ENCODE results near the gene RBFOX1.

RBFOX1 gene

DNA sequence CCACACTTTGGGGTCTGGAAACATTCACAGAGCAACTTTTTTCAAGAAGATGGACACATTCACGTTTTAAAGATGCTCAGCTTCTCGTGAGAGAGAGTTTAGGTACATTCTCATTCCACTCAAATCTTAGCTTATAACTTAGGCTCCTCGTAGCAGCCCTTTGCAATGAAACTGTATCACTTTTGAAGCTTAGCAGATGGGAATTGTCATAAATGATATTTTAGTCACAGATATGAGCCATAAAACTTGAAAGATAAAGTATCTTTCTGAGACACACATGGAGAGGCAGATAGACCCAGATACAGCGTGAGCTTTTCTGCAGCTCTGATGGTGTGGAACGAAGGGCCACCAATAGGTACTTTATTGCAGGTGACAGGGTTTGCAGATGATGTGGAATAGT is 41.1 kb downstream of the RBFOX1 start:
- DNase-seq (ENCODE audit: low spot score) = no peak

DNA sequence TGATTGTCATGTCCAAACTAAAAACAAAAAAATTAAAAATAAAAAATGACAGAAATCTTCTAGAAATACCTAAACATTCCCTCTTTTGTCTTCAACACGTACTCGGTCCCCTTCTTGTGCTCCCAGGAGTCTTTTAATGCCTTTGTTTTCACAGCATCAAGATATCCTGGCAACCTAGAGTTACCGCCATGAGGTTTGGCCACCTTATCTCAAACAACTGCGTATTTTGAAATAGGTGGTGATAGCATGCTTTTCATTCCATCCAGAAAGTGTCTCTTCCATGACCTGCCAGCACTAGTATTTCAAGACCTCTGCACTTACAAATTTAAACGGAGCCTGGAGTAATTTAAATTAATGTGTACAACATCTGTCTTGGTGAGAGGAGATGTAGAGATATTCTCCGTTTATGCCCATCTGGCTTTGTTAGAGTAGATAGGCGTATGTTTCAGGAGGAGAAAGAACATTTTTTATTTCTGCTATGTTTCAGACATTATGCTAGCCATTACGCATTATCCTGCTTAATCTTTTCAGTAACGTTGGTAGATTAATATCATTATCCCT is 42.0 kb downstream of the RBFOX1 start:
- DNase-seq (ENCODE audit: low spot score) = no peak

DNA sequence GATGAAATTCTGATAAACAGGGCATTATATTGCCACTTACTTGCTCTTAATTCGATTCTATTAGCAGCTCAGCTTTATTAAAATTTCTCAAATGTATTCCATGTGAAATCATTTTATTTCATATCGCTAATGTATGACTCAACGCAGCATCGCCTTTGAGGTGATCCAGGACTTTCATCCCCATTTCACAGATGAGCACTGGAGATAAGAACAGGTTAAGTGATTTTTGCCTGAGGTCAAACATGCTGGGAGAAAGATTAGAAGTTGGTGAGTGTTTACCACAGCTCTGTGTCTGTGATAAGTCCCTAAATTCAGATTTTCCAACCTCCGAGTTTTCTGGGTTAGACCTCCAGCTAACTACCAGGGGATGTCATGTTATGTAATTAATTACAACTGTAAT is 43.6 kb downstream of the RBFOX1 start:
- no peak for DNase-seq (ENCODE audit: low spot score)

DNA sequence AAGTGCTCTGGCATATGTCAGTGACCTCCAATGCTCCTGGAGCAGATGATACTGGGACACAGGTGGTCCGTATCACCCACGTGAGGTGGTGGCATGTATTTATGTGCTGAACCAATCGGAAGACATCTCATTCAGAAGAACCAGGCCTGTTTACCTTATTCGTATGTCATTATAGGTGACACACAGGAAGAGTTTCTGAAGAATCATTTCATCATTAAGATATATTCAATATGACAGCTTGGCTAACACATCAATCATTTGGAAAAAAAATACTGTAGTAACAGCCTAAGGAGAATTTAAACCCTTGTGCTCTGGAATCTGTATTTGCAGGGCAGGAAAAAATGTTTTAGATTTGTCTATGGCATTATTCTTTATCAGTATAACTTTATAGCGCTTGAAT is 44.6 kb downstream of the RBFOX1 start:
- no peak for DNase-seq (ENCODE audit: low spot score)

DNA sequence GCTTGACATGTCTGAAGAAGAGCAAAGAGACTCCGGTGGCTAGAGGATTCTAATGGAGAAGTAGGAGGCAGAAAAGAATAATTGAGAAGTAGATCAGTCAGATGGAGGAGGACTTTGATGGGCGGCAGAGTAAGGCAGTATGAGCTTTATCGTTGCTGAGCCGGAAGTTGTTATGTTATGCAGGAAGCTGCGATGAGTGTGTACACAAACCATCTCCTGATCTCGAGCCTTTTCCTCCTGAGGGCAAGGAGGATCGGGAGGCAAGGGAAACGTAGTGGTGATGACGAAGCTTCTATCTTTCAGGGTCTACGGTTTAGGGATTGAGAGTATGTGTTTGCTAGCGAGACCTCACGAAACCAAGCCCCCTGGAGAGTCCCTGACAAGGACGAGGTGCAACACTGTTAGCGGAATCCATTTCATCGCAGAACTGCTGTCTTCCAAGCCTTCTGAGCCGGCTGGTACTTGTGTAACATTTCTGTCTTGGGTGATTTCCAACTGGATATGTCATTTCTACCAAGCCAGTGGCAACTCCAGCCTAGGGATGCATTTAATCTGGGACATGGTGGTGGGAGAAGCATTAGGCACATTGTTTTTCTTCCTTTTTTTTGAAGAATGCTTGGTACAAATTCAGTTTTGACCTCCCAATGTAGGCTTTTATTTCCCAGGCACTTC is 45.5 kb downstream of the RBFOX1 start:
- DNase-seq (ENCODE audit: low spot score) = no peak

DNA sequence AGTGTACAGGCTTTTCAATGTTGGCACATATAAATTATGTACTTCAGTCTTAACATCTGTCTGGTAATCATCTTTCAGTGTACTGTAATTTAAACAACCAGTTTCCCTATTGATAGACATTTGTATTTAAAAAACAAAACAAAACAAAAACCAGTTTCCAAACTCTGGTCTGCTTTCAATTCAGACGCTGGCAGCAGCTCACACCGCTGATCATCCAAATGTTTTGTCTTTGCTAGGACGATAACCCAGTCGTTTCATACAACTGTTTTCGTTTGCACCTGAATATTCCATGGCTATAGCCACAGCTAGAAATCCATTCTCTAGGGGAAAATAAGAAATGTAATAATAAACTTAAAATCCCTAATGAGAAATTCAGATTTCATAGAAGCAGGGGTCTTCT is 47.8 kb downstream of the RBFOX1 start:
- DNase-seq (ENCODE audit: low spot score) = no peak

DNA sequence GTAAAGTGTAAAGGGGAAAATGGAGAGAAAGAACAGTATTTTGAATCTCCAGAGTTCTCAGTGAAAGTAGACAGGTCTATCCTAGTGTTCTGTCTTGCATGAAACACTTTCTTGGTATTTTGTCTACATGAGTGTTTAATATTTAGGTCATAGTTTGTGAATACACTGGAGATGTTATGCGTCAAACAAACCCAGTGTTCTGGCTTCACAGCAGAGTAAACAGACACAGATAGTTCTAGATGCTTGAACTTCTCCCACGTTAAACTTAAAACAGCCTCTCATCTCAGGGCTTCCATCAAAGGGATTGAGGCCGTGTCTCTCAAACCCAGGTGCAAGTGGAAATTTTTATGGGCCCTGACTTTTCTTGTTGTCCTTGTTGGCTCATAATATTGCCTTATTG is 48.3 kb downstream of the RBFOX1 start:
- no peak for DNase-seq (ENCODE audit: low spot score)

DNA sequence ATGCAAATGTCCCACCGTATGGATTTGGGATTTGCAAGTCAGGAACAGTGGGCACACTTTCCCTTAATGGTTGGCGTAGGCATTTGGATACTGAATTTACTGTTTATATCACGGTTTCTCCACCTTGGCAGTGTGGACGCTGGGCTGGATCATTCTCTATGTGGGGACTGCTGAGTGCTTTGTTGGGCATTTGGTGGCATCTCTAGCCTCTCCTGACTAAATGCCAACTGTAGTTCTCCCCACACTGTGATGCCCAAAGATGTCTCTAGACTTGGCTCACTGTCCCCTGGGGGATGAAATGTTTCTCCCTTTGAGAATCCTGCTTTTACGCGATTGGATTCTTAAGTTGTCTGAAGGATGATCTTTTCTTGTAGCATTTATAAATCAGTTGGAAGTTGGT is 49.0 kb downstream of the RBFOX1 start:
- no peak for DNase-seq (ENCODE audit: low spot score)

DNA sequence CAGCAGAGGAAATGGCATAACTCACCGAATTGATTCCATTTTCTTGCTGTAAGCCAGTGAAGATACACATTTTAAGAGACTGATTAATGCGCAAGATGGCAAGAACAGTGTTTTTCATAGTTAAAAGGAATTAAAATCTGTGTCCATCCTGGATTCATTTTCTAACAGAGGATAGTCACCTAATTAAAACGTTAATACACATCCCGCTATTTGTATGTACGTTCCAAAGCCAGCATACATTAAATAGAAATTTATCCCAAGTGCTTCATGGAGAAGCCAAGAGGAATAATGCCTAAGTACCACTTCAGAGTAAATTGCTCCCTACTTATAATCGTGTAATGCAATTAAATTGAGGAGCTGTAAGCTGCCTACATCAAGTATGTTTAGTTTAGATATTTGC is 49.9 kb downstream of the RBFOX1 start:
- no peak for DNase-seq (ENCODE audit: low spot score)

DNA sequence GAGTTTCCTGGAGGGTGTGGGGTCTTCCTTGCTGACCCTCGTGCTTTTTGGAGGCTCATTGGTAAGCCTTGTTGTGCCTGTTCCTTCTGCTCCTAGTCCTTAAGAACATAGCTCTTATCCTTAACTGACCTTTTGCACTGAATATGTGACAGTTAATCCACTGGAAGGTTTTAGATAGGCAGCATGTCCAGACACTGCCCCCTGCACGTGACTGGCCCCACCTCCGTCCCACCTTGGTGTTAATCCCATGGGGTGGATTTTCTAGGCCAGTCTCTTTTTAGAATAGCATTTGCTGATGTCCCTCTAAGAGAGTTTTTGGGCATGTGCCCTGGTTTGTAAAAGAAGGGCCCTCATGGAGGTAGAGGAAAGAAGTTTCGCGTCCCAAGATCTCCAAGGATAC is 58.3 kb downstream of the RBFOX1 start:
- no peak for DNase-seq (ENCODE audit: low spot score)

DNA sequence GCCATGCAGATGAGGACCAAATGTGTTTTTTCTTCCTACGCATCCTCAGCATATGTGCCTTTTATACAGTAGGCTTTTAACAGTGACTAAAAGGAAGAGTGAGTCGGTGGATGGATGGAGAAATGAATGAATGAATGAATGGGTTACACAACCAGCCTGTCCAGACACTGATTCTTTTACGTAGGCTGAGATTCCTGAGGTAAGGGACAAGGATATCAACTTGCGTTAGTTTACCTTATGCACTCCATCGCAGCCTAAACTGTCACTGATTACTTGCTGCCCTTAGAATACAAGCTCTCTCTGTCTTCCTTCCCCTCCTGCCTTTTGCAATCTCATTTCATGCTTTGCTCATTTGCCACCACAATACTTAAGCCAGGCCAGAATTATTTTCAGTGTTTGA is 59.0 kb downstream of the RBFOX1 start:
- DNase-seq (ENCODE audit: low spot score) = no peak

DNA sequence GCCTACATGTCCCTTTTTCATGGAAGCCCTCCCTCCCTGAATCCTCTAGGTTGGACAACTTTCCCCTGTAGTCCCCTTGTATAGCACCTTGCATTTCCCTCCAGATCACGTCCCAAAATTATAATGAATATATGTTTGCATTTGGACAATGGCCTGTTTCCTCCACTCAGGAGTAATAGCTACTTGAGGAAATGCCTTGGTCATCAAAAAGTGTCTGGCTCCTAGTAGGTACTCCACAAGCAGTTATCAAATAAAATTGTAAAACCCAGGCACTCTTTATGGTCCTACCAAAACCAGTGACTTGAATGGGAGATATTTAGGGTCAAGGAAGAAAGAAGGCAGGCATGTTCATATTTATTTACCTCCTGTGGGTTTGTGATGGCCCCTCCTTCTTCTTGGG is 59.6 kb downstream of the RBFOX1 start:
- no peak for DNase-seq (ENCODE audit: low spot score)

DNA sequence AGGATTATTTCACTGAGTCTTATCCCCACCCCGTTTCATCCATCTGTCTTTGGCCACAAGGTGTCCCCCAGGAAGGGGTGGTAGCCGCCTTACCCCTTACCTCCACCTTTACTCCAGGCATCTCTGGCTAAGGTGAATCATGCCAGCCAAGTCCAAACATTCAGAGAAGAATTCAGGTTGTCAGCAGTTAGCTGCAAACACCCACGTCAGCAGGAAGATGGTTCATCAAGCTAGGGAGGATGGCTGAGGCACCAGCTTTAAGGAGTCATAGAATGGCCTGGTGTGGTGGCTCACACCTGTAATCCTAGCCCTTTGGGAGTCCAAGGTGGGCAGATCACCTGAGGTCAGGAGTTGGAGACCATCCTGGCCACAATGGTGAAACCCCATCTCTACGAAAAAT is 61.0 kb downstream of the RBFOX1 start:
- DNase-seq (ENCODE audit: low spot score) = no peak

DNA sequence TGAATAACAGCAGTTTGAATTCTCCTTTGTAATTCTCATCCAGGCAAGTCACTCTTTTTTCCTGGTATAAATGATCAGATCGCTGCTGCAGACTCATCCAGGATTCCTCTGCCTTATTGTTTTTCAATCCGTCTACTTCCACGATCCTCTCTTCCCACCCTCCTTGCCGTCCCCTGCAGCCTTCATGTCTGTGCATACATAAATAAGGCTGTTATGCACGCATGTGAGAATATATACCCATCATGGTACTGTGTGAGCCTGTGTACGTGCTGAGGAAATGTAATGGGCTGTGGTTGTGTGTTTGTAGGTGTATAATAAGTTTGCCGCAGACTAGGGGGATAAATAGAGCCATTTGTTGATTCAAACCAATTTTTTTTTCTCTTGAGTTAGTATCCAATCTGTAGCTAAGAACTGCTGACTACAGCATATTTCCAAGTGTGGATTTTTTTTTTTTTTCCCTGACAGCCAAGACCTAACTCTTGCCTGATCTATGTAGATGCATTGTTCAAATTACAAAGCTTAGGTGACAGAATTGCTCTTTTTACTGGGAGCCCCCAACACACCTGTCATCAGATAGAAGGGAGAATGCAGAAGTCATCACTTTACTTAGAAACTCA is 62.2 kb downstream of the RBFOX1 start:
- no peak for DNase-seq (ENCODE audit: low spot score)

DNA sequence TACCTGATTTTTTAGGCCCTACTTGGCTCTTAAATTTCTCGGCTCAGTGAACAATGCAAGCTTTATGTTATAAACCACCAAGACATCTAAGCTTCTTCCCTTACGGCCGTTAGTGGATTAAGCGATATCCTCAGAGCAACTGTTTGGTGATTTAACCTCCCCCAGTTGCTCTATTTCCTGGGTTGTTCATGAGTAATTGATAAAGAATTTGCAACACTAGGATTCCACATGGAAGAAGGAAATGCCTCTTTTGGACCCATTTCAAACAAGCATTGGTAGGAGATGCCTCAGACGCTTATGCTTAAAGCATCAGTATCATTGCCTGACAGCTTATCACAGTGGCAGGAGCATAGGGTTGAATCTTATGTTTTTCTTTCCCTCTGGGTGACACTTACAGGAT is 65.3 kb downstream of the RBFOX1 start:
- no peak for DNase-seq (ENCODE audit: low spot score)

DNA sequence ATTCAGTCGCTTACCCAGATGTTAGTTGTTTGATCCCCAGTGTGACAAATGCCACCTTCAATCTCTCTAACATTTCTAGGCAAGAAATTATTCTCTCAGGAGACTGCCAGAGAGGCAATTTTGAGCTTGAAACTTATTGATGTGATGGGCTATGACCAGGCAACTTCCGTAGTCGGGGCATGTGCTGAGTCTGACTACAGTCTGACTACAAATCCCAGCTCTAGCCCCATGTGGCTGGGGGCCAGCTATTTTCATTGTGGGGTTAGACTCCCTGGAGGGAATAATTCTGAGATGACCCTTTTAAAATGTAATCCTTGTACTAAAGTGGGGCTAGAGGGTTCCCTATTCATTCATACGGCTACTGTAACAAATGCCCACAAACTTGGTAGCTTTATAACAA is 65.9 kb downstream of the RBFOX1 start:
- DNase-seq (ENCODE audit: low spot score) = no peak

DNA sequence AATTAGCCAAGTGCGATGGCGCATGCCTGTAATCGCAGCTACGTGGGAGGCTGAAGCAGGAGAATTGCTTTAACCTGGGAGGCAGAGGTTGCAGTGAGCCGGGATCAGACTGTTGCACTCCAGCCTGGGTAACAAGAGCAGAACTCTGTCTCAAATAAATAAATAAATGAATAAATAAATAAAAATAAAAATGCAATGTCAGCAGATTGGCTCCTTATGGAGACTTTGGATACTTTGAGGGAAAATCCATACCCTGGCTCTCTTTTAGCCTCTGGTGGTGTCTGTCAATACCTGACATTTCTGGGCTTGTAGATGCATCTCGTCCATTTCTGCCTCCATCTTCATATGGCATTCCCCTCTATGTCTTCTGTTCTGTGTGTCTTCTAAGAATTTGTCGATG is 66.7 kb downstream of the RBFOX1 start:
- no peak for DNase-seq (ENCODE audit: low spot score)

DNA sequence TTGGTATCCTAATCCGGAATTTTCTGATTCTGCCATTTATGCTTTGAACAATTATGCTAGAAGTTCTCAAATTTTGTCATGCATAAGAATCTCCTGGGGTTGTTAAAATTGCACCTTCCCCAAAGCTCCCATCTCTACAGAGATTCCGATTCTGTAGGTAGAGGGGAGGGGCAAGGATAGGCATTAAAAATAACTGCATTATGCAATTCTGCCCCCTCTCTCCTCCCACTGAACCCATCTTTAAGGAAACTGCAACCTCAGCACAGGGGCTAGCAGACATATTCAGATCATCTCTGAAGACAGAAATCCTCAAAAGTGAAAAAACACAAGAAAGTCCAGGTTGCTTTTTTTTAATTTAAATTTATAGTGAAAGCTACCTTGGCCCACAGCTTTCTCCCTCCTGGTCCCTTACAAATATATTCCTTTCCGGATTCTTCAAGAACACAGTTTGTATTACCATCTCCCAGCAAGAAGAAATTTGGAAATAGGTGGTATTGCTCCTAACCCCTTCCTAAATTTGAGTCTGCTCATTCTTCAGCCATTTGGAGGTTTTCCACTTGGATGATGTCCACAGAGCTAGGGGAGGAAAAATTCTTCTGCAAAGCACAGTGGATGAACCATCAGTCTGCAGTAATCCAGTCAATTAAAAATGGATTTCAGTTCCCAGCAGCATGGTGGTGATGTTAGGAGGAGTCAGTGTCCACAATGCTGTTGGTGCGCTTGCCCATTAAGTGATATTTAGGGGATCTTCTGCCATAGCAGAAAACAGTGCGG is 67.7 kb downstream of the RBFOX1 start:
- DNase-seq (ENCODE audit: low spot score) = no peak

DNA sequence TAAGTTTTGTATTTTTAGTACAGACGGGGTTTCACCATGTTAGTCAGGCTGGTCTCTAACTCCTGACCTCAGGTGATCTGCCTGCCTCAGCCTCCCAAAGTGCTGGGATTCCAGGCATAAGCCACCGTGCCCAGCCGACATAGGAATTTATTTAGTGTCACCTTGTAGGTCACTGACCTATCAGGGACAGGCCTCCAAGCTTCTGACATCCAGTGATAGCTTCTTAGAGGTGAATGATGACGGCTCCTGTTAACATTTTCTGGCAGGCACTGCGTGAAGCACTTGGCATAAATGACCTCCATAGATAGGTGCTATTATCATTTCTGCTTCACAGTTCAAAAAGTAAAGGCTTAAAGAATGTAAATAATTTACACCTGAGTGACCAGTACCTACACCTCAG is 71.6 kb downstream of the RBFOX1 start:
- no peak for DNase-seq (ENCODE audit: low spot score)

DNA sequence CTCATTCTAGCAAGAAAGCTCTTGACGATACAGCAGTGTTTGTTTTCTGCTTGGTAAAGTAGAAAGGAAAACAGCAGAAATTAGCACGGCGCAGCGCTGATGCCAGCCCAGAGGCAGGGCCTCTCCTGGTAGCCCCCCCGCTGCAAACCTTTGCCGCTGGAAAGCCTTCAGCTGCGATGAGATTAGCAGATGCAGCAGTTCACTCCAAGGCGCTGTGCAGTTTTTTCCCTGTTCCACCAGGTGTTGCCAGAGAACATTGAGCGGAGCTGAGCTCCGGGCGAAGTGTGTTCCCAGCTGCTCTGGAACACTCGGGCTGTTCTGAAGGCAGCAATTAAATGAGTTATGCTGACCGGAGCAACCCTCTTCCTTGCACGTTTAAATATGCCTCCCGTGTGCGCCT is 72.5 kb downstream of the RBFOX1 start:
- DNase-seq (ENCODE audit: low spot score) = no peak

DNA sequence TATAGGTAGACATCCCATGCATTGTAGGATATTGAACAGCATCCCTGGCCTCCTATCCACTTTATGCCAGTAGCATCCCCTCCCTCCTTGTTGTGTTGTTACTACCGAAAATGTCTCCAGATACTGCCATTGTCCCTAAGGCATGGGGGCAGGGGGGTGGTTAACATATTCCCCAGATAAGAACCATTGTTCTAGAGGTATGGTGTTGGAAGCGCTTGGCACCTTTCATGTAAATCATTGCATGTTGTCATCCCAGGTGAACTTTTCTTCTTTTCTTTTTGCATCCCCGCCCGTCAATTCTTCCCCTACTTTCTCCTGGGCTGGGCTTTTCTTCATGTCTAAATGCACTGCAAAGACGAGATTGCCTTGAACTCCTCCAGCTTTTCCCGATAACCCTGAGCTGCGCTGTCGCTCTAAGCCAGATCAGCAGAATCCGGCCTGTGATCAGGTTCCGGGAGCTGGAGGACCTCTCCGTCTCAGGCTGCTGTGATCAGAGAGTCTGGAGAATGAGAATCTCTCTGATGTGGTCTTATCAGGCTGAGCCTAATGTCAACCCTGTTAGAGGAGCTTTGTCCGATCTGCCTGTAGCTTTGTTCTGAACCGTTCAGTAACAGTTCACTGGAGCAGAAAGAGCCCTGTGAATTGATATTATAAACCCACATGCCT is 76.2 kb downstream of the RBFOX1 start:
- DNase-seq (ENCODE audit: low spot score) = no peak

DNA sequence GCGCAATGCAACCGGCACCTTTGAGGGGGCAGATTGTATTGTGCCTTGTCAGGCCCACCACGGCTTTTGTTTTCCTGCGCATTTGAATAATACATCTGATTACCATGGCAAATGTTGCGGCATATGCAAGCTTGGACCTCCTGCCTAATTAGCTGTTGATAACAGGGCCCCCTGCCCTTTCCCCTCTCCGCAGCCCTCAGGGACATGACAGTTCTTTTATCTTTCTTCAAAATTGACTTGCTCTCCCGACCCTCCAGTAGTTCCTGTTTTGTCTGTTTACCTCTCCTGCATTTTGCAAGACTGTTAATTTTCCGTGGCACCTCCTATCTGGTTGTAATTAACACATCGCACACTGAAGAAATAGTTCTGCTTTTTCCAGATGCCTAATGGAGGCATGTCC is 86.8 kb downstream of the RBFOX1 start:
- DNase-seq (ENCODE audit: low spot score) = no peak

DNA sequence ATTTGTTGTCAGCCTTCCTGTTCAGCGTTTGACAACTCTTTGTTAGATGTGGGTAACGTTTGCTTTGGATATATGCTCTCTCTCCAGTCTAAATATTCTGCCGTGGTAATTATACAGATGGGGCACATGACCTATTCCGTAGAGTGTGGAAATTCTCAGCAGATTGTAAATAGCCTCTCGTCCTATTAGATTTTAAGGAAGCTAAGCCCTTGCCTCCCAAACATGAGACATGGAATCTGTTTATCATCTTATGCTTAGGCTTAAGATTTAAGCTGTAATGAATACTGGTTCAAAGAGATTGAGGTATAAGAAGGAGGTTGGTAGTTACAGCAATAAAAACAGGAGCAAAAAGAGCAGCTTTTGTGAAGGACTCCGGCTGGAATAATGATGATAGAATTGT is 87.4 kb downstream of the RBFOX1 start:
- DNase-seq (ENCODE audit: low spot score) = no peak

Measured in AG20443 (cell line).